ENCODE data around the gene AVL9. TPM values are rescaled to one million over a fixed set of nuclear protein-coding genes. Genes with fewer than 3 reads are reported as not detected.

Gene AVL9
- total RNA-seq, 3 donors from 2014 or later (not counting 1 experiment from before 2014, with no cell fraction given) = 36.0 to 50.0 (median 43.8) TPM

- Mint-ChIP-seq H3K4me3 (no peak overlapping the region), H3K36me3 (no peaks in the 10 kb centered on the region), H3K4me1 (peaks cover 16 to 17% of the 10 kb centered on the region in 2 donors), H3K9me3 (no peaks in the 10 kb centered on the region), H3K27me3 (ENCODE audit: low read depth in 2 of 2) (no peaks in the 10 kb centered on the region), H3K27ac (no peak overlapping the region)
- intact Hi-C loops (cut with micrococcal nuclease) = no loop called here
- Histone ChIP-seq H3K4me1 (ENCODE audit: control insufficient read depth, insufficient read depth, low read length) (no peaks in the 10 kb centered on the region), H3K36me3 (ENCODE audit: control insufficient read depth, insufficient read depth, low read length) (peaks cover 47% of the 10 kb centered on the region), H3K27ac (ENCODE audit: low read length) (no peak overlapping the region), H3K27me3 (ENCODE audit: control insufficient read depth, insufficient read depth, low read length) (no peaks in the 10 kb centered on the region), H3K9me3 (ENCODE audit: control insufficient read depth, insufficient read depth, low read length) (no peaks in the 10 kb centered on the region), H3K4me3 (ENCODE audit: low read length) (no peak overlapping the region)
- TF ChIP-seq CTCF (IDR thresholded peaks at IDR 0.05) = no peak
- 93% methylated on average over 2 of the region's 2 CpGs for WGBS (ENCODE audit: insufficient coverage)
- ATAC-seq (no peak), DNase-seq (no peak)
These were observed 64.8 kb downstream of the AVL9 start for GRCh38 chr7:32560075-32560474.

GRCh38 chr7:32561613-32562012, 66.3 kb downstream of the AVL9 start:
- intact Hi-C loops (cut with micrococcal nuclease) = no loop called here
- H3K27me3 ChIP-seq (ENCODE audit: control insufficient read depth, insufficient read depth, low read length) = no peaks in the 10 kb centered on the region
- Mint-ChIP-seq H3K27ac (peak overlapping the region; percentile 58 to 78), H3K4me3 (no peak overlapping the region), H3K27me3 (ENCODE audit: low read depth in 2 of 2) (no peaks in the 10 kb centered on the region), H3K4me1 (peaks cover 16 to 17% of the 10 kb centered on the region in 2 donors), H3K9me3 (no peaks in the 10 kb centered on the region), H3K36me3 (no peaks in the 10 kb centered on the region)
- no peak for DNase-seq
- WGBS (ENCODE audit: insufficient coverage) = 76% methylated on average over 2 of the region's 2 CpGs
- peaks cover 41% of the 10 kb centered on the region for H3K36me3 ChIP-seq (ENCODE audit: control insufficient read depth, insufficient read depth, low read length)
- ATAC-seq = no peak
- no peak overlapping the region for H3K27ac ChIP-seq (ENCODE audit: low read length)
- no peak for TF ChIP-seq CTCF (IDR thresholded peaks at IDR 0.05)
- no peaks in the 10 kb centered on the region for H3K4me1 ChIP-seq (ENCODE audit: control insufficient read depth, insufficient read depth, low read length)
- no peak overlapping the region for H3K4me3 ChIP-seq (ENCODE audit: low read length)
- no peaks in the 10 kb centered on the region for H3K9me3 ChIP-seq (ENCODE audit: control insufficient read depth, insufficient read depth, low read length)

- Histone ChIP-seq H3K27ac (ENCODE audit: low read length) (no peak overlapping the region), H3K36me3 (ENCODE audit: control insufficient read depth, insufficient read depth, low read length) (peaks cover 38% of the 10 kb centered on the region), H3K4me3 (ENCODE audit: low read length) (no peak overlapping the region), H3K4me1 (ENCODE audit: control insufficient read depth, insufficient read depth, low read length) (no peaks in the 10 kb centered on the region), H3K27me3 (ENCODE audit: control insufficient read depth, insufficient read depth, low read length) (no peaks in the 10 kb centered on the region), H3K9me3 (ENCODE audit: control insufficient read depth, insufficient read depth, low read length) (no peaks in the 10 kb centered on the region)
- intact Hi-C loops (cut with micrococcal nuclease) = no loop called here
- H3K4me3 Mint-ChIP-seq = no peak overlapping the region
- no peak for TF ChIP-seq CTCF (IDR thresholded peaks at IDR 0.05)
- WGBS (ENCODE audit: insufficient coverage) = 71% methylated on average over 1 of the region's 3 CpGs
- no peak overlapping the region for H3K27ac Mint-ChIP-seq
- no peaks in the 10 kb centered on the region for H3K27me3 Mint-ChIP-seq (ENCODE audit: low read depth in 2 of 2)
- peaks cover 16 to 17% of the 10 kb centered on the region in 2 donors for H3K4me1 Mint-ChIP-seq
- DNase-seq = no peak
- H3K36me3 Mint-ChIP-seq = no peaks in the 10 kb centered on the region
- no peaks in the 10 kb centered on the region for H3K9me3 Mint-ChIP-seq
- no peak for ATAC-seq
These were observed 69.3 kb downstream of the AVL9 start for GRCh38 chr7:32564542-32564941.

Measured in natural killer cell (primary cell).